Activated B cell treated with CpG ODN at 0.5 μM for 24 hours (primary cell): ENCODE data around the gene NTN3. TPM values are rescaled to one million over a fixed set of nuclear protein-coding genes. Genes with fewer than 3 reads are reported as not detected.
A peak's percentile ranks its signal among the peaks of the same experiment; 100 is the strongest.
"Not testable (repeated sequence)": the region's sequence is repeated elsewhere in the genome, so short reads cannot be mapped to it uniquely, and the experiment has no call there.

ENCODE experiments used
- ATAC-seq: fragments of 200-7000 bp; cut with Tn5 transposase; one replicate; pipeline ENCODE4 v1.10.0; 2021; ENCODE audit warnings: low read depth, mild to moderate bottlenecking, moderate library complexity
- CTCF ChIA-PET: fragments of 350-600 bp; sonication (Branson Sonifier 250); formaldehyde crosslinking; loops from one replicate; lab custom pipeline; 2021; ENCODE audit warnings: antibody characterized with exemption; lab: Charles Lee
- POLR2A ChIA-PET: fragments of 350-600 bp; sonication (Branson Sonifier 250); formaldehyde crosslinking; loops from one replicate; lab custom pipeline; 2021; ENCODE audit warnings: antibody characterized with exemption; lab: Charles Lee
- DNase-seq: peaks from one replicate; pipeline ENCODE4 v3.0.0; 2022
- H3K27ac Mint-ChIP-seq: one replicate; pipeline ENCODE4 v1.8.0; 2020; ENCODE audit warnings: mixed read lengths
- H3K27me3 Mint-ChIP-seq: one replicate; pipeline ENCODE4 v1.8.0; 2021; ENCODE audit warnings: mixed read lengths
- H3K36me3 Mint-ChIP-seq: one replicate; pipeline ENCODE4 v1.8.0; 2021; ENCODE audit warnings: low read depth, mixed read lengths
- H3K4me1 Mint-ChIP-seq: one replicate; pipeline ENCODE4 v1.8.0; 2021; ENCODE audit warnings: mixed read lengths
- H3K4me3 Mint-ChIP-seq: one replicate; pipeline ENCODE4 v1.8.0; 2020; ENCODE audit warnings: mild to moderate bottlenecking, mixed read lengths
- H3K9me3 Mint-ChIP-seq: one replicate; pipeline ENCODE4 v1.8.0; 2020; ENCODE audit warnings: mixed read lengths
- CTCF ChIP-seq: fragments of 200-600 bp; IDR thresholded peaks from one replicate; pipeline ENCODE4 v1.8.0; 2022; ENCODE audit warnings: antibody characterized with exemption, mild to moderate bottlenecking
- intact Hi-C: fragments of 100-400 bp; cut with micrococcal nuclease; formaldehyde crosslinking; loops from one replicate; pipeline ENCODE4 v1.15.1; 2024
- total RNA-seq: library from RNA; stranded (reverse); gene quantifications from 2 replicates; pipeline ENCODE4 v1.2.3, GENCODE V29; 2022

NTN3 gene
- total RNA-seq, 1 donor from 2014 or later, result not detected

DNA sequence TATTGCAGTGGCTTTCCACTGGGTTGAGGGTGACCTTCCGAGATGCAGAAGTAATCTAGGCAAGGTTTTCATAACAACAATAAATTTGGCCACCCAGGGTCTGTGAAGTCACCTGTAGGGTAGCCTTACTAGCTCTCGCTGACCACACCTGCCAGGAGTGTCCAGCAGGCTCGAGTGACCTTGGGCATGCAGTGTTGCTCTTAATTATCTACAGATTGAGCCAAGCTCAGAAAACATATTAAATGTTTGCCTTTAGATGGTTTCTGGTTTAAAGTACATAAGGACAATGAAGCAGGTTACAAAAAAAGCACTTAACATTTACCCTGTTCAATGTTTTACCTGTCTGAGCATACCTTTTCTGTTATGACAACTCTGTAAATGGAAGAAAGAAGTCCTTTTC, 5.6 kb downstream of the NTN3 start:
- intact Hi-C loops, result no loop called here
- H3K36me3 Mint-ChIP-seq, result no peaks in the 10 kb centered on the region
- peaks cover 18% of the 10 kb centered on the region for H3K4me1 Mint-ChIP-seq
- no peak for ATAC-seq
- no peak for TF ChIP-seq CTCF
- ChIA-PET CTCF (no interaction called here), POLR2A (no interaction called here)
- DNase-seq, result no peak
- peaks cover 4% of the 10 kb centered on the region for H3K27me3 Mint-ChIP-seq
- no peaks in the 10 kb centered on the region for H3K9me3 Mint-ChIP-seq
- peak overlapping the region; percentile 61 for H3K4me3 Mint-ChIP-seq
- peak overlapping the region; percentile 12 for H3K27ac Mint-ChIP-seq

DNA sequence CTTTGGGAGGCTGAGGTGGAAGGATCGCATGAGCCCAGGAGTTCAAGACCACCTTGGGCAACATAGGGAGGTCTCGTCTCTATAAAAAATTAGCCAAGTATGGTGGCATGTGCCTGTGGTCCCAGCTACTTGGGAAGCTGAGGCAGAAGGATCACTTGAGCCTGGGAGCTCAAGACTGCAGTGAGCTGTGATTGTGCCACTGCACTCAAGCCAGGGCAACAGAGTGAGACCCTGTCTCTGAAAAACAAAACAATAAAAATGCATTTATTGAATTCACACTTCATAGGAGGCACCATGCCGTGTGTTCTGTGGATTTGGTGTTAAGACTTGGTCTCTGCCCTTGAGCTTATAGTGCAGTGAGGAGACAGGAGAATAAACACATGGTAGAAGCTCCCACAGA, 6.2 kb downstream of the NTN3 start:
- Mint-ChIP-seq H3K9me3 (no peaks in the 10 kb centered on the region), H3K27me3 (peaks cover 4% of the 10 kb centered on the region), H3K4me1 (peaks cover 17% of the 10 kb centered on the region), H3K4me3 (no peak overlapping the region), H3K36me3 (no peaks in the 10 kb centered on the region), H3K27ac (peak overlapping the region; percentile 11)
- no peak for TF ChIP-seq CTCF
- CTCF ChIA-PET, result no interaction called here
- no peak for DNase-seq
- ATAC-seq, result no peak
- POLR2A ChIA-PET, result interaction anchor here (1.1 kb wide), 1 partner anchor 18 kb away, joined by 3 read pairs; the partner anchor contains the start of gene TEDC2
- intact Hi-C loops, result no loop called here

DNA sequence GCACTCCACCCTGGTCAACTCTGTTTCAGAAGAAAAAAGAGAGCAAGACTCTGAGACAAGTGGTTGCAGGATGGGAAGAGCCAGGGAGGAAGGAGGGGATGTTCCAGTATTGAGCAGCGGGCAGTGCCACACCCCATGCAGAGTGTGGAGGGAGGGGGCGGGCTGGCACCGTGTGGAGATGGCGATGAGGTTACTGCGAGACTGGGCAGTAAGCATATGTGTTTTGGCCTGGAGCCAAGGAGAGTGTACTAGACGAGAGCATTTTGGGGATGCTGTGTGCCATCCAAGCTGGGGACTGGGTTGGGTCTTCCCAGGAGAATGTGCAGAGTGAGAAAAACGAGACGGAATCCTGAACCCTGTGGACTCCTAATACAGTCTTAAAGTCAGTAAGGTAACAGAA, 7.2 kb downstream of the NTN3 start:
- no peaks in the 10 kb centered on the region for H3K36me3 Mint-ChIP-seq
- no peak for ATAC-seq
- POLR2A ChIA-PET, result interaction anchor here (0.6 to 1.1 kb wide), 2 partner anchors 19 to 547 kb away, joined by 3 to 5 read pairs; partner anchors contain the start of gene TEDC2

GRCh38 chr16:2479996-2480395, 8.9 kb downstream of the NTN3 start:
- H3K27me3 Mint-ChIP-seq, H3K36me3 Mint-ChIP-seq, intact Hi-C loops, ATAC-seq, H3K9me3 Mint-ChIP-seq, CTCF ChIA-PET, POLR2A ChIA-PET, H3K27ac Mint-ChIP-seq, DNase-seq, H3K4me3 Mint-ChIP-seq: not testable (repeated sequence)
- peaks cover 10% of the 10 kb centered on the region for H3K4me1 Mint-ChIP-seq

More for the DNA sequence above, 7.2 kb downstream of the NTN3 start:
- Mint-ChIP-seq H3K9me3 (no peaks in the 10 kb centered on the region), H3K27me3 (no peaks in the 10 kb centered on the region), H3K27ac (no peak overlapping the region), H3K4me1 (peaks cover 12% of the 10 kb centered on the region), H3K4me3 (no peak overlapping the region)
- CTCF ChIA-PET, result no interaction called here
- DNase-seq, result no peak
- intact Hi-C loops, result no loop called here
- no peak for TF ChIP-seq CTCF

- ATAC-seq (no peak), DNase-seq (no peak)
- peaks cover 8% of the 10 kb centered on the region for H3K4me1 Mint-ChIP-seq
- no peak overlapping the region for H3K27ac Mint-ChIP-seq
- H3K4me3 Mint-ChIP-seq, result no peak overlapping the region
- ChIA-PET CTCF (no interaction called here), POLR2A (interaction anchor here (0.5 kb wide), 1 partner anchor 42 kb away, joined by 3 read pairs; no protein-coding TSS in a partner anchor)
- intact Hi-C loops, result no loop called here
- no peaks in the 10 kb centered on the region for H3K27me3 Mint-ChIP-seq
- H3K36me3 Mint-ChIP-seq, result no peaks in the 10 kb centered on the region
- no peaks in the 10 kb centered on the region for H3K9me3 Mint-ChIP-seq
- no peak for TF ChIP-seq CTCF
Observed at GRCh38 chr16:2480948-2481347, 9.9 kb downstream of the NTN3 start.

GRCh38 chr16:2481676-2482075, 10.6 kb downstream of the NTN3 start:
- no peaks in the 10 kb centered on the region for H3K9me3 Mint-ChIP-seq
- ChIA-PET CTCF (no interaction called here), POLR2A (no interaction called here)
- no peaks in the 10 kb centered on the region for H3K36me3 Mint-ChIP-seq
- DNase-seq (no peak), ATAC-seq (no peak)
- H3K27me3 Mint-ChIP-seq, result no peaks in the 10 kb centered on the region
- intact Hi-C loops, result no loop called here
- H3K27ac Mint-ChIP-seq, result no peak overlapping the region
- TF ChIP-seq CTCF, result no peak
- peaks cover 13% of the 10 kb centered on the region for H3K4me1 Mint-ChIP-seq
- no peak overlapping the region for H3K4me3 Mint-ChIP-seq
